NCI-H2196 (cell line): ENCODE results near the gene RPS25.
"Not testable (repeated sequence)": the region's sequence is repeated elsewhere in the genome, so short reads cannot be mapped to it uniquely, and the experiment has no call there.

Experiments
- DNase-seq: peaks from one replicate; lab custom pipeline; 2025; ENCODE audit not compliant: unreplicated experiment; lab: John Stamatoyannopoulos, UW

The RPS25 gene

DNA sequence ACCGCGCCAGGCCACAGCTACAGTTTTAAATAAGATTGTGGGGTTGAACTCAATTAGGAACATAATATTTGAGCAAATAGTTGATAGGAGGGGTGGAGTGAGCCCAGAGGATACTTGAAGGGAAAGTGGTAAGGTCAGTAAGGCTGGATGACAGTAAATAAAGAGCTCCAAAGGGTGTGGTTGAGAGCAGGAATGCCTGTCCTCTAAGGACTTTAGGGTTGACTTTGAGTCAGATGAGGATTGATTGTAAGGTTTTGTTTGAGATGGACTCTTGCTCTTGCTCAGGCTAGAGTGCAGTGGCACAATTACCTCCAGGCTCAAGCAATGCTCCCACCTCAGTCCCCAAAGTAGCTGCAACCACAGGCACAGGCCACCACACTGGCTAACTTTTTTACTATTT lies 44.2 kb downstream of the RPS25 start:
- no peak for DNase-seq

DNA sequence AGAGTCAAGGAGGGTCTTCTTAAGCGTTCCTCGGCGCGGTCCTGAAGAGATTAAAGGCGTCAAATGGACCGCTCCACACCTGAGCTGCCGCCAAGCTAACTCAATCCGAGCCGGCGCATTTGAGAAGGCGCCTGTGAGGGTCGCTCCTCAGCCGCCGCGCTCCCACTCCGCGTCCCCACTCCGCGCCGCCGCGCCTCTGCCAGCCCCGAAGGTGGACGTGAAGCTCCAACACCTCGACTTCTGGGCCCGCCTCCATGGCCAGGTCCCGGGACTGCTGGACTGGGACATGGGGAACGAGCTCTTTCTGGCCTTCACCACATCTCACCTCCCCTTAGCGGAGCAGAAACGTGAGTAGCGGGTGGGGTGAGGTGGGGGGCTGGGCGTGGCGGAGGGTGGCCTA lies 46.5 kb downstream of the RPS25 start, which contains the start of gene FOXR1:
TSS of gene FOXR1 (plus strand) at position 116 of the 400 bp plus-strand sequence. CDS start at position 287, 171 bp downstream.
- no peak for DNase-seq

DNA sequence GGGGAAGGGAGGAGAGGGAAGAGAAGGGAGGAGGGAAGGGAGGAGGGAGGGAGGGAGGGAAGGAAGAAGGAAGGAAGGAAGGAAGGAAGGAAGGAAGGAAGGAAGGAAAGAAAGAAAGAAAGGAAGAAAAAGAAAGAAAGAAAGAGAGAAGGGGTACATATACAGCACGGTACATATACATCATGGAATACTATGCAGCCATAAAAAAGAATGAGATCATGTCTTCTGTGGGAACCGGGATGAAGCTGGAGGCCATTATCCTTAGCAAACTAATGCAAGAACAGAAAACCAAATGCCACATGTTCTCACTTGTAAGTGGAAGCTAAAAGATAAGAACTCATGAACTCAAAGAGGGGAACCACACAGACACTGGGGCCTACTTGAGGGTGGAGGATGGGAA lies 48.6 kb downstream of the RPS25 start:
- not testable (repeated sequence) for DNase-seq
